NB4 (cell line): ENCODE data around the gene MAGI2.

Experiments
- DNase-seq: peaks from one replicate; pipeline ENCODE4 v3.0.0; 2010; ENCODE audit warnings: low read depth
- H3K4me3 ChIP-seq: one replicate; pipeline ENCODE4 v1.5.1; 2011; ENCODE audit warnings: mild to moderate bottlenecking, low read depth, low read length, moderate library complexity
- CTCF ChIP-seq: IDR thresholded peaks from one replicate; pipeline ENCODE4 v1.5.1; 2012; ENCODE audit warnings: low read depth, low read length
- MAX ChIP-seq: IDR thresholded peaks from 2 replicates; pipeline ENCODE4 v1.6.1; 2011; ENCODE audit warnings: low read depth, low read length
- MYC ChIP-seq: IDR thresholded peaks from 2 replicates; pipeline ENCODE4 v1.6.1; 2011; ENCODE audit warnings: low read depth, low read length
- POLR2A ChIP-seq: IDR thresholded peaks from 2 replicates; pipeline ENCODE4 v1.6.1; 2011; ENCODE audit warnings: mild to moderate bottlenecking; ENCODE audit not compliant: insufficient read length; ENCODE audit errors: extremely low read depth

Gene MAGI2

GRCh38 chr7:79149831-79150230 is 303.6 kb downstream of the MAGI2 start:
- no peak for TF ChIP-seq MAX
- no peak for TF ChIP-seq MYC
- no peak for TF ChIP-seq POLR2A
- no peak for TF ChIP-seq CTCF
- H3K4me3 ChIP-seq, result no peak overlapping the region
- no peak for DNase-seq

GRCh38 chr7:79142706-79143105 is 310.8 kb downstream of the MAGI2 start:
- TF ChIP-seq MAX, result no peak
- TF ChIP-seq POLR2A, result no peak
- TF ChIP-seq CTCF, result no peak
- TF ChIP-seq MYC, result no peak
- DNase-seq, result no peak

GRCh38 chr7:79141252-79141651 is 312.2 kb downstream of the MAGI2 start:
- DNase-seq, result no peak
- TF ChIP-seq MAX, result no peak
- TF ChIP-seq CTCF, result no peak
- no peak for TF ChIP-seq POLR2A
- no peak for TF ChIP-seq MYC
- H3K4me3 ChIP-seq, result no peak overlapping the region

More at GRCh38 chr7:79142706-79143105, 310.8 kb downstream of the MAGI2 start:
- no peak overlapping the region for H3K4me3 ChIP-seq

- TF ChIP-seq MAX, result no peak
- TF ChIP-seq CTCF, result no peak
- no peak for TF ChIP-seq MYC
- H3K4me3 ChIP-seq, result no peak overlapping the region
- peak; percentile 38 for DNase-seq
Measured at GRCh38 chr7:79137942-79138341, 315.5 kb downstream of the MAGI2 start.

GRCh38 chr7:79132844-79133451 is 320.5 kb downstream of the MAGI2 start:
- H3K4me3 ChIP-seq, result no peak overlapping the region
- no peak for DNase-seq
- TF ChIP-seq POLR2A (no peak), MAX (no peak), CTCF (no peak), MYC (no peak)

- TF ChIP-seq MYC, result no peak
- no peak for TF ChIP-seq POLR2A
- TF ChIP-seq CTCF, result no peak
- TF ChIP-seq MAX, result no peak
- no peak overlapping the region for H3K4me3 ChIP-seq
- DNase-seq, result no peak
Measured at GRCh38 chr7:79130715-79131114, 322.8 kb downstream of the MAGI2 start.
